CD14-positive monocyte (primary cell): ENCODE measurements around the gene ZDHHC14. TPM values are rescaled to one million over a fixed set of nuclear protein-coding genes. Genes with fewer than 3 reads are reported as not detected.
A peak's percentile ranks its signal among the peaks of the same experiment; 100 is the strongest.

Experiments
- DNase-seq, 3 donors: peaks; one replicate each; pipeline ENCODE4 v3.0.0-alpha.2; 2011 to 2022
- H2AFZ ChIP-seq: 2 replicates; pipeline ENCODE4 v1.6.0; 2012; ENCODE audit warnings: mild to moderate bottlenecking, low read depth, low read length, inconsistent platforms; ENCODE audit not compliant: insufficient read depth, poor library complexity, severe bottlenecking
- H3K27ac ChIP-seq, 2 donors: 1 replicate in 1 of 2; 2 replicates in 1 of 2; pipeline ENCODE4 v1.5.1; 2012 to 2013; ENCODE audit warnings: low read length in 2 of 2, control low read depth in 1 of 2, inconsistent platforms in 1 of 2, low read depth in 1 of 2, mild to moderate bottlenecking in 1 of 2
- H3K27me3 ChIP-seq, 2 donors: one replicate each; pipeline versions ENCODE4 v1.6.0 to v1.6.1; 2011 to 2013; ENCODE audit warnings: low read length in 2 of 2; ENCODE audit not compliant: control insufficient read depth in 2 of 2, insufficient read depth in 2 of 2
- H3K36me3 ChIP-seq, 2 donors: replicated peaks in 1 of 2; 1 replicate in 1 of 2; 2 replicates in 1 of 2; pipeline versions ENCODE4 v1.5.1 to v1.6.1; 2012 to 2013; ENCODE audit warnings: low read length in 2 of 2, control low read depth in 1 of 2, inconsistent platforms in 1 of 2, mild to moderate bottlenecking in 1 of 2; ENCODE audit not compliant: insufficient read depth in 2 of 2, control insufficient read depth in 1 of 2
- H3K4me1 ChIP-seq, 2 donors: 1 replicate in 1 of 2; 2 replicates in 1 of 2; pipeline versions ENCODE4 v1.5.1 to v1.6.1; 2012 to 2013; ENCODE audit warnings: low read length in 2 of 2, control low read depth in 1 of 2, inconsistent platforms in 1 of 2, mild to moderate bottlenecking in 1 of 2, moderate library complexity in 1 of 2; ENCODE audit not compliant: insufficient read depth in 2 of 2, control insufficient read depth in 1 of 2
- H3K4me2 ChIP-seq: replicated peaks from 2 replicates; pipeline ENCODE3; 2012; ENCODE audit warnings: low read length, moderate library complexity, mild to moderate bottlenecking; ENCODE audit not compliant: poor library complexity, severe bottlenecking; ENCODE audit errors: extremely low read depth
- H3K4me3 ChIP-seq, 3 experiments: fragments of 200-600 bp in 1 of 3; sonication (generic) in 1 of 3; replicated peaks in 1 of 3; 1 replicate in 2 of 3; 2 replicates in 1 of 3; pipeline ENCODE4 v1.5.1; 2011 to 2013; ENCODE audit warnings: low read length in 3 of 3, mild to moderate bottlenecking in 3 of 3, control low read depth in 2 of 3, low read depth in 2 of 3, inconsistent platforms in 1 of 3, moderate library complexity in 1 of 3
- H3K79me2 ChIP-seq: 2 replicates; pipeline ENCODE4 v1.6.0; 2012; ENCODE audit warnings: mild to moderate bottlenecking, control low read depth, inconsistent platforms, low read length, moderate library complexity; ENCODE audit not compliant: insufficient read depth
- H3K9ac ChIP-seq: 2 replicates; pipeline ENCODE4 v1.6.0; 2017; ENCODE audit warnings: low read length, mild to moderate bottlenecking; ENCODE audit not compliant: insufficient read depth, poor library complexity, severe bottlenecking
- H3K9me3 ChIP-seq, 2 donors: replicated peaks in 1 of 2; 1 replicate in 1 of 2; 2 replicates in 1 of 2; pipeline versions ENCODE4 v1.5.1 to v1.6.1; 2012 to 2013; ENCODE audit warnings: low read length in 2 of 2, control low read depth in 1 of 2; ENCODE audit not compliant: control insufficient read depth in 1 of 2, insufficient read depth in 1 of 2
- H4K20me1 ChIP-seq: 2 replicates; pipeline ENCODE4 v1.6.0; 2012; ENCODE audit warnings: mild to moderate bottlenecking, low read length, control low read depth, moderate library complexity; ENCODE audit not compliant: insufficient read depth
- H3K27ac Mint-ChIP-seq, 7 donors: one replicate each; pipeline ENCODE4 v1.8.0; 2020; ENCODE audit warnings: mild to moderate bottlenecking in 7 of 7, mixed read lengths in 7 of 7, moderate library complexity in 6 of 7, inconsistent platforms in 2 of 7
- H3K27me3 Mint-ChIP-seq, 3 donors: one replicate each; pipeline ENCODE4 v1.8.0; 2021 to 2022; ENCODE audit warnings: low read depth in 3 of 3, mild to moderate bottlenecking in 3 of 3, mixed read lengths in 3 of 3, moderate library complexity in 3 of 3, inconsistent platforms in 1 of 3
- H3K36me3 Mint-ChIP-seq, 2 donors: one replicate each; pipeline ENCODE4 v1.8.0; 2020; ENCODE audit warnings: mixed read lengths in 2 of 2, inconsistent platforms in 1 of 2, mild to moderate bottlenecking in 1 of 2
- H3K4me1 Mint-ChIP-seq: one replicate; pipeline ENCODE4 v1.8.0; 2020; ENCODE audit warnings: mild to moderate bottlenecking, mixed read lengths
- H3K4me3 Mint-ChIP-seq, 2 donors: one replicate each; pipeline ENCODE4 v1.8.0; 2020; ENCODE audit warnings: mild to moderate bottlenecking in 2 of 2, mixed read lengths in 2 of 2, moderate library complexity in 1 of 2
- H3K9me3 Mint-ChIP-seq, 7 donors: one replicate each; pipeline ENCODE4 v1.8.0; 2020 to 2022; ENCODE audit warnings: mixed read lengths in 7 of 7, mild to moderate bottlenecking in 6 of 7, moderate library complexity in 6 of 7, inconsistent platforms in 2 of 7
- WGBS: methylation state at CpG from one replicate; pipeline ENCODE4 v1.1.5; 2013; ENCODE audit warnings: missing lambda C conversion rate; ENCODE audit not compliant: insufficient coverage; 5-methylcytosine and 5-hydroxymethylcytosine counted together
- intact Hi-C, 2 donors: fragments of 100-400 bp; cut with micrococcal nuclease; formaldehyde crosslinking; loops; one replicate each; pipeline versions ENCODE4 v1.15.0 to v1.15.1; 2023
- polyA plus RNA-seq, 3 donors: library from polyadenylated mRNA; depleted of rRNA in 1 of 3; unstranded in 2 of 3; stranded (reverse) in 1 of 3; fragments of 300-500 nt in 2 of 3; fragments of >200 nt in 1 of 3; fragmentation: Illumina TruSeq in 2 of 3; gene quantifications; 1 replicate in 2 of 3; 2 replicates in 1 of 3; pipeline ENCODE4 v1.2.3, GENCODE V29; 2012 to 2021
- TF ChIP-seq, protein P1 (sequence below): fragments of 200-600 bp; IDR thresholded peaks from one replicate; pipeline ENCODE4 v1.8.0; 2022; ENCODE audit warnings: antibody characterized with exemption, mild to moderate bottlenecking

Gene ZDHHC14
- polyA plus RNA-seq, 3 donors: 0.30 to 1.7 (median 0.93) TPM

- no peak overlapping the region for H2AFZ ChIP-seq
- no peaks in the 10 kb centered on the region for H3K27me3 ChIP-seq
- no peaks in the 10 kb centered on the region for H3K9me3 ChIP-seq
- H4K20me1 ChIP-seq: no peaks in the 10 kb centered on the region
- peaks cover 3% of the 10 kb centered on the region for H3K4me1 Mint-ChIP-seq
- peaks cover under 1 to 6% of the 10 kb centered on the region in 2 donors for H3K36me3 Mint-ChIP-seq
- peaks cover 0 to 4% (median 0%) of the 10 kb centered on the region in 3 donors for H3K27me3 Mint-ChIP-seq
- H3K79me2 ChIP-seq: no peaks in the 10 kb centered on the region
- DNase-seq: no peak
- H3K4me3 Mint-ChIP-seq: no peak overlapping the region
- no peak overlapping the region for H3K9ac ChIP-seq
- no peaks in the 10 kb centered on the region for H3K9me3 Mint-ChIP-seq
- intact Hi-C loops: no loop called here
- H3K4me1 ChIP-seq: peaks cover 0 to 10% of the 10 kb centered on the region in 2 donors
- TF ChIP-seq, protein P1, sequence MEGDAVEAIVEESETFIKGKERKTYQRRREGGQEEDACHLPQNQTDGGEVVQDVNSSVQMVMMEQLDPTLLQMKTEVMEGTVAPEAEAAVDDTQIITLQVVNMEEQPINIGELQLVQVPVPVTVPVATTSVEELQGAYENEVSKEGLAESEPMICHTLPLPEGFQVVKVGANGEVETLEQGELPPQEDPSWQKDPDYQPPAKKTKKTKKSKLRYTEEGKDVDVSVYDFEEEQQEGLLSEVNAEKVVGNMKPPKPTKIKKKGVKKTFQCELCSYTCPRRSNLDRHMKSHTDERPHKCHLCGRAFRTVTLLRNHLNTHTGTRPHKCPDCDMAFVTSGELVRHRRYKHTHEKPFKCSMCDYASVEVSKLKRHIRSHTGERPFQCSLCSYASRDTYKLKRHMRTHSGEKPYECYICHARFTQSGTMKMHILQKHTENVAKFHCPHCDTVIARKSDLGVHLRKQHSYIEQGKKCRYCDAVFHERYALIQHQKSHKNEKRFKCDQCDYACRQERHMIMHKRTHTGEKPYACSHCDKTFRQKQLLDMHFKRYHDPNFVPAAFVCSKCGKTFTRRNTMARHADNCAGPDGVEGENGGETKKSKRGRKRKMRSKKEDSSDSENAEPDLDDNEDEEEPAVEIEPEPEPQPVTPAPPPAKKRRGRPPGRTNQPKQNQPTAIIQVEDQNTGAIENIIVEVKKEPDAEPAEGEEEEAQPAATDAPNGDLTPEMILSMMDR: no peak
- peak overlapping the region in 1 of 7 donors; percentile 13 for H3K27ac Mint-ChIP-seq
- H3K27ac ChIP-seq: no peak overlapping the region
- WGBS: 100% methylated on average over 2 of the region's 5 CpGs
- no peaks in the 10 kb centered on the region for H3K36me3 ChIP-seq
- H3K4me3 ChIP-seq: no peak overlapping the region
- no peak overlapping the region for H3K4me2 ChIP-seq
Measured at GRCh38 chr6:157603971-157604370, 223.0 kb downstream of the ZDHHC14 start.

DNA sequence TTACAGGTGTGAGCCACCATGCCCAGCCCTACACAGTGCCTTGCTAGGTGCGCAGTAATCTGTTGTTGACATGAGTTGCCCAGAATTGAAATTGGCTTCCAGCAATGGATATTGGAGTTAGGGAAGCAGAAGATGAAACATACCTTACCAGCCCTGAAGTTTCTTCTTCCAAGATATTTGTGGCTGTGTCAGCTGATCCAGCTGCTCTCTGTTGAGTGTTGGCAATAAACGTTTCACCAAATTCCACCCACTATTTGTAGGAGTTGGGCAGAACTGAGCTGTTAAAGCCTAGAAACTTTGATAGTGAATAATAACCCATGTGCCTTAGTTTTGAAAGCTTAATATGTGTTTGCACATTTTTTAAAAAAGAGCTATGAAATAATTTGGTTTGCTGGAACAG, 223.8 kb downstream of the ZDHHC14 start:
- H3K36me3 ChIP-seq: no peaks in the 10 kb centered on the region
- H3K4me1 Mint-ChIP-seq: peaks cover 3% of the 10 kb centered on the region
- no peaks in the 10 kb centered on the region for H3K27me3 ChIP-seq
- intact Hi-C loops: no loop called here
- no peak overlapping the region for H3K9ac ChIP-seq
- no peak overlapping the region for H3K27ac ChIP-seq
- H3K79me2 ChIP-seq: no peaks in the 10 kb centered on the region
- no peaks in the 10 kb centered on the region for H3K9me3 ChIP-seq
- H3K4me3 ChIP-seq: no peak overlapping the region
- H3K9me3 Mint-ChIP-seq: no peaks in the 10 kb centered on the region
- peaks cover 0 to 10% of the 10 kb centered on the region in 2 donors for H3K4me1 ChIP-seq
- H2AFZ ChIP-seq: no peak overlapping the region
- H3K27me3 Mint-ChIP-seq: peaks cover 0 to 4% (median 0%) of the 10 kb centered on the region in 3 donors
- H3K36me3 Mint-ChIP-seq: peaks cover 0 to 3% of the 10 kb centered on the region in 2 donors
- H4K20me1 ChIP-seq: no peaks in the 10 kb centered on the region
- no peak overlapping the region for H3K27ac Mint-ChIP-seq
- WGBS: no CpG with 5 or more reads among the region's 2 CpGs
- H3K4me3 Mint-ChIP-seq: no peak overlapping the region
- no peak for DNase-seq
- TF ChIP-seq, protein P1: no peak
- H3K4me2 ChIP-seq: no peak overlapping the region
